HepG2 (cell line): ENCODE results near the gene SECTM1. TPM values are rescaled to one million over a fixed set of nuclear protein-coding genes. Genes with fewer than 3 reads are reported as not detected.

Source experiments
- DNMT1 ChIP-seq: sonication (generic); formaldehyde crosslinking; IDR thresholded peaks from 2 replicates; pipeline ENCODE4 v1.5.1; 2020; ENCODE audit warnings: mild to moderate bottlenecking, missing genetic modification reagents
- FOXA1 ChIP-seq, 2 experiments: fragments of 450-650 bp in 1 of 2; sonication (generic) in 1 of 2; formaldehyde crosslinking in 1 of 2; IDR thresholded peaks; 2 replicates each; pipeline versions ENCODE4 v1.4.0 to v1.6.1; 2016 to 2020; ENCODE audit warnings: missing genetic modification reagents in 1 of 2
- HINFP ChIP-seq: sonication (generic); formaldehyde crosslinking; IDR thresholded peaks from 2 replicates; pipeline ENCODE4 v1.4.0; 2020; ENCODE audit warnings: low read depth, mild to moderate bottlenecking, missing genetic modification reagents
- LCORL ChIP-seq, 2 experiments: fragments of 450-650 bp in 1 of 2; sonication (generic) in 1 of 2; formaldehyde crosslinking in 1 of 2; IDR thresholded peaks; 2 replicates each; pipeline versions ENCODE4 v1.5.0 to v1.6.1; 2017 to 2020; ENCODE audit warnings: antibody characterized with exemption in 1 of 2, missing genetic modification reagents in 1 of 2
- NONO ChIP-seq, 2 experiments: fragments of 450-650 bp in 1 of 2; sonication (generic) in 1 of 2; formaldehyde crosslinking in 1 of 2; IDR thresholded peaks in 1 of 2; conservative IDR thresholded peaks in 1 of 2; 2 replicates each; pipeline versions ENCODE4 v1.6.1 to v1.8.0; 2017 to 2022; ENCODE audit warnings: mild to moderate bottlenecking in 1 of 2, missing genetic modification reagents in 1 of 2, moderate library complexity in 1 of 2
- RNF219 ChIP-seq: sonication (generic); formaldehyde crosslinking; IDR thresholded peaks from 2 replicates; pipeline ENCODE4 v1.5.0; 2020; ENCODE audit warnings: mild to moderate bottlenecking, missing genetic modification reagents
- SP5 ChIP-seq: IDR thresholded peaks from 2 replicates; pipeline ENCODE4 v1.6.1; 2016; ENCODE audit warnings: low read depth, borderline replicate concordance
- TARDBP ChIP-seq: sonication (generic); formaldehyde crosslinking; IDR thresholded peaks from 2 replicates; pipeline ENCODE4 v1.8.0; 2022; ENCODE audit warnings: mild to moderate bottlenecking, missing genetic modification reagents
- TBX3 ChIP-seq: fragments of 450-650 bp; IDR thresholded peaks from 2 replicates; pipeline ENCODE4 v1.6.1; 2017; ENCODE audit warnings: antibody characterized with exemption, mild to moderate bottlenecking, inconsistent platforms, borderline replicate concordance
- ZBTB20 ChIP-seq: sonication (generic); formaldehyde crosslinking; IDR thresholded peaks from 2 replicates; pipeline ENCODE4 v1.8.1; 2023; ENCODE audit warnings: missing genetic modification reagents, low read depth, mild to moderate bottlenecking, borderline replicate concordance
- ZBTB7A ChIP-seq: sonication (generic); formaldehyde crosslinking; IDR thresholded peaks from 2 replicates; pipeline ENCODE4 v1.8.0; 2022; ENCODE audit warnings: mild to moderate bottlenecking, missing genetic modification reagents
- ZFY ChIP-seq: sonication (generic); formaldehyde crosslinking; IDR thresholded peaks from 2 replicates; pipeline ENCODE4 v1.4.0; 2020; ENCODE audit warnings: missing genetic modification reagents
- ZNF256 ChIP-seq: sonication (generic); formaldehyde crosslinking; conservative IDR thresholded peaks from 2 replicates; pipeline ENCODE4 v1.4.0; 2020; ENCODE audit warnings: missing genetic modification reagents
- ZNF282 ChIP-seq: fragments of 450-650 bp; IDR thresholded peaks from 2 replicates; pipeline ENCODE4 v1.6.1; 2018; ENCODE audit not compliant: partially characterized antibody
- ZNF317 ChIP-seq: sonication (generic); formaldehyde crosslinking; IDR thresholded peaks from 2 replicates; pipeline ENCODE4 v1.5.0; 2020; ENCODE audit warnings: mild to moderate bottlenecking, missing genetic modification reagents
- ZNF44 ChIP-seq: sonication (generic); formaldehyde crosslinking; IDR thresholded peaks from 2 replicates; pipeline ENCODE4 v1.5.1; 2020; ENCODE audit warnings: mild to moderate bottlenecking, missing genetic modification reagents
- ZNF468 ChIP-seq: sonication (generic); formaldehyde crosslinking; IDR thresholded peaks from 2 replicates; pipeline ENCODE4 v1.8.0; 2022; ENCODE audit warnings: mild to moderate bottlenecking, moderate library complexity, missing genetic modification reagents
- ZNF616 ChIP-seq: sonication (generic); formaldehyde crosslinking; IDR thresholded peaks from 2 replicates; pipeline ENCODE4 v1.5.0; 2020; ENCODE audit warnings: low read depth, mild to moderate bottlenecking, missing genetic modification reagents
- ZNF660 ChIP-seq: sonication (generic); formaldehyde crosslinking; IDR thresholded peaks from 2 replicates; pipeline ENCODE4 v1.5.1; 2020; ENCODE audit warnings: mild to moderate bottlenecking, low read depth, missing genetic modification reagents, borderline replicate concordance
- ZNF782 ChIP-seq: sonication (generic); formaldehyde crosslinking; IDR thresholded peaks from 2 replicates; pipeline ENCODE4 v1.4.0; 2020; ENCODE audit warnings: missing genetic modification reagents, mild to moderate bottlenecking, borderline replicate concordance
- ZNF83 ChIP-seq: sonication (generic); formaldehyde crosslinking; IDR thresholded peaks from 2 replicates; pipeline ENCODE4 v1.4.0; 2020; ENCODE audit warnings: missing genetic modification reagents, mild to moderate bottlenecking, borderline replicate concordance
- ZNF841 ChIP-seq: sonication (generic); formaldehyde crosslinking; IDR thresholded peaks from 2 replicates; pipeline ENCODE4 v1.8.1; 2023; ENCODE audit warnings: missing genetic modification reagents, borderline replicate concordance
- ZSCAN21 ChIP-seq: sonication (generic); formaldehyde crosslinking; IDR thresholded peaks from 2 replicates; pipeline ENCODE4 v1.8.0; 2022; ENCODE audit warnings: mild to moderate bottlenecking, missing genetic modification reagents, moderate library complexity, borderline replicate concordance
- polyA plus RNA-seq, 8 experiments: library from polyadenylated mRNA; depleted of rRNA in 3 of 8; stranded (reverse) in 7 of 8; unstranded in 1 of 8; fragments of >200 nt; fragmentation: Illumina TruSeq in 4 of 8; extraction: Trizol in 4 of 8; gene quantifications; 2 replicates each; pipeline versions ENCODE4 v1.2.1 to v1.2.3, GENCODE V29; 2011 to 2016; ENCODE audit warnings: low read depth in 4 of 8, missing spikeins in 1 of 8, mixed read lengths in 1 of 8; ENCODE audit not compliant: insufficient read depth in 1 of 8
- total RNA-seq, 5 experiments: library from RNA; depleted of rRNA; stranded (reverse); fragments of >200 nt; fragmentation: Illumina TruSeq; extraction: Trizol; gene quantifications; 2 replicates each; pipeline ENCODE4 v1.2.3, GENCODE V29; 2016; ENCODE audit warnings: low read depth in 1 of 5
- TF ChIP-seq, protein P1 (sequence below): sonication (generic); formaldehyde crosslinking; IDR thresholded peaks from 2 replicates; pipeline ENCODE4 v1.4.0; 2020; ENCODE audit warnings: missing genetic modification reagents

Gene SECTM1
- total and polyA plus RNA-seq, 2 of the 13 experiments (the other 11 are each of a cell fraction or from before 2014, with no cell fraction given) = 3.5 to 5.3 TPM

DNA sequence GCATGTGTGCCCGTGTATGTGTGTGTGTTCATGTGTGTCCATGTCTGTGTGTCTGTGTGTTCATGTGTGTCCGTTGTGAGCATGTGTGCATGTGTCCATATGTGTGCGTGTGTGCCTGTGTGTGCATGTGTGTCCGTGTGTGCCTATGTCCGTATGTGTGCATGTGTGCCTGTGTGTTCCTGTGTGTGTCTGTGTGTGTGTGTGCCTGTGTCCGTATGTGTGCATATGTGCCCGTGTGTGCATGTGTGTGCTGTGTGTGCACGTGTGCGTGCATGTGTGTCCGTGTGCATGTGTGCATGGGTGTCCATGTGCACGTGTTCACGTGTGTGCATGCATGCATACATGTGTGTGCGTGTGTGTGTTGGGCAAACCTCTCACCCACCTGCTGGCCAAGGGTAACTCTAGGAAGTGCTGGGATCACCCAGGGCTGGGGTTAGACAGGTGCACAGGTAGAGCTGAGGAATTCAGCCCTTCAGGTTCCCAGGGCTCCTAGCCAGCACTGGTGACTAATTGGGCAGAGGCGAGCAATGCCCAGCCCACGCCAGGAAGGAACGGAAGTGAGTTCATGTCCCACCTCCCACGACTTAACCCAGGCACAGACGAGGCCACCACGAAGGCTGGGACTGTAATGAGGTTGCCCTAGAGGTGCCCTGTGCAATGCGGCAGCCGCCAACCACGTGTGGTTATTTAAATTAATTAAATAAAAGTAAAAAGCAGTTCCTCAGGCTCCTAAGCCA, 51.9 kb downstream of the SECTM1 start (continued):
- TF ChIP-seq, protein P1, sequence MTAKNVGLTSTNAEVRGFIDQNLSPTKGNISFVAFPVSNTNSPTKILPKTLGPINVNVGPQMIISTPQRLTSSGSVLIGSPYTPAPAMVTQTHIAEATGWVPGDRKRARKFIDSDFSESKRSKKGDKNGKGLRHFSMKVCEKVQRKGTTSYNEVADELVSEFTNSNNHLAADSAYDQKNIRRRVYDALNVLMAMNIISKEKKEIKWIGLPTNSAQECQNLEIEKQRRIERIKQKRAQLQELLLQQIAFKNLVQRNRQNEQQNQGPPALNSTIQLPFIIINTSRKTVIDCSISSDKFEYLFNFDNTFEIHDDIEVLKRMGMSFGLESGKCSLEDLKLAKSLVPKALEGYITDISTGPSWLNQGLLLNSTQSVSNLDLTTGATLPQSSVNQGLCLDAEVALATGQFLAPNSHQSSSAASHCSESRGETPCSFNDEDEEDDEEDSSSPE (CRISPR knock-in tag) = no peak
- peak; percentile 68; the same call in 1 of the 2 replicates for TF ChIP-seq ZSCAN21
- TF ChIP-seq ZNF282 = peak; percentile 80
- TF ChIP-seq LCORL (IDR thresholded peaks at IDR 0.05) = peak; percentile 42; the same call in 1 of the 2 replicates
- no peak for TF ChIP-seq LCORL (CRISPR knock-in tag; IDR thresholded peaks at IDR 0.05)
- no peak for TF ChIP-seq SP5 (CRISPR knock-in tag)
- TF ChIP-seq TBX3 = 0 out of 2 replicates have a peak, but pooled peaks have one; percentile 14
- TF ChIP-seq ZNF44 = no peak
- TF ChIP-seq NONO (IDR thresholded peaks at IDR 0.05) = 0 out of 2 replicates have a peak, but pooled peaks have one; percentile 38
- no peak; the same call in 1 of the 2 replicates for TF ChIP-seq NONO (CRISPR knock-in tag; conservative IDR thresholded peaks at IDR 0.05)
- no peak for TF ChIP-seq HINFP (CRISPR knock-in tag)
- TF ChIP-seq ZNF616 = no peak
- TF ChIP-seq ZNF256 = no peak
- TF ChIP-seq ZNF83 = 0 out of 2 replicates have a peak, but pooled peaks have one; percentile 68
- no peak for TF ChIP-seq TARDBP (CRISPR knock-in tag)
- TF ChIP-seq ZNF468 = no peak
- TF ChIP-seq ZNF660 (CRISPR knock-in tag) = 0 out of 2 replicates have a peak, but pooled peaks have one; percentile 37
- no peak for TF ChIP-seq ZFY
- TF ChIP-seq ZNF841 = no peak
- TF ChIP-seq FOXA1 (IDR thresholded peaks at IDR 0.05) = 0 out of 2 replicates have a peak, but pooled peaks have one; percentile 25
- no peak for TF ChIP-seq FOXA1 (CRISPR knock-in tag; IDR thresholded peaks at IDR 0.05)
- no peak for TF ChIP-seq ZNF782 (CRISPR knock-in tag)
- TF ChIP-seq DNMT1 (CRISPR knock-in tag) = peak; percentile 75; the same call in 1 of the 2 replicates
- no peak for TF ChIP-seq ZBTB7A
- TF ChIP-seq ZNF317 (CRISPR knock-in tag) = no peak
- no peak for TF ChIP-seq RNF219
- TF ChIP-seq ZBTB20 = no peak
